HepG2 (cell line): ENCODE data around the gene ARL5A. TPM values are rescaled to one million over a fixed set of nuclear protein-coding genes. Genes with fewer than 3 reads are reported as not detected.

Experiments used
- AHR ChIP-seq: IDR thresholded peaks from 2 replicates; pipeline ENCODE4 v1.6.1; 2018; ENCODE audit warnings: missing genetic modification reagents, missing compliant biosample characterization
- ARID2 ChIP-seq: sonication (generic); formaldehyde crosslinking; IDR thresholded peaks from 2 replicates; pipeline ENCODE4 v1.8.1; 2022; ENCODE audit warnings: mild to moderate bottlenecking, missing genetic modification reagents, borderline replicate concordance
- CEBPB ChIP-seq: IDR thresholded peaks from 2 replicates; pipeline ENCODE4 v1.6.1; 2011; ENCODE audit warnings: low read depth, low read length, improper control_type of control experiment, borderline replicate concordance
- FOXC1 ChIP-seq: sonication (generic); formaldehyde crosslinking; IDR thresholded peaks from 2 replicates; pipeline ENCODE4 v1.8.0; 2022; ENCODE audit warnings: mild to moderate bottlenecking, missing genetic modification reagents, borderline replicate concordance
- KDM3A ChIP-seq: IDR thresholded peaks from 2 replicates; pipeline ENCODE4 v1.6.1; 2018; ENCODE audit warnings: low read depth, missing compliant biosample characterization
- NR3C1 ChIP-seq: sonication (generic); formaldehyde crosslinking; IDR thresholded peaks from 2 replicates; pipeline ENCODE4 v1.4.0; 2020; ENCODE audit warnings: missing genetic modification reagents
- PHB2 ChIP-seq: fragments of 450-650 bp; IDR thresholded peaks from 2 replicates; pipeline ENCODE4 v1.6.1; 2018; ENCODE audit not compliant: partially characterized antibody
- PRPF4 ChIP-seq: fragments of 200-400 bp; formaldehyde crosslinking; IDR thresholded peaks from 2 replicates; pipeline ENCODE4 v1.6.1; 2016; ENCODE audit warnings: low read length, low read depth; ENCODE audit not compliant: poor library complexity, severe bottlenecking
- SMARCC2 ChIP-seq: fragments of 450-650 bp; IDR thresholded peaks from 2 replicates; pipeline ENCODE4 v1.6.1; 2017; ENCODE audit warnings: antibody characterized with exemption, mild to moderate bottlenecking
- SMC3 ChIP-seq: IDR thresholded peaks from 2 replicates; pipeline ENCODE4 v1.6.1; 2011; ENCODE audit warnings: low read length, improper control_type of control experiment
- TBL1XR1 ChIP-seq: fragments of 150-350 bp; IDR thresholded peaks from 2 replicates; pipeline ENCODE4 v1.6.1; 2014; ENCODE audit warnings: borderline replicate concordance, low read length; ENCODE audit not compliant: partially characterized antibody
- ZNF251 ChIP-seq: sonication (generic); formaldehyde crosslinking; IDR thresholded peaks from 2 replicates; pipeline ENCODE4 v1.9.0; 2021; ENCODE audit warnings: mild to moderate bottlenecking, missing genetic modification reagents
- ZNF468 ChIP-seq: sonication (generic); formaldehyde crosslinking; IDR thresholded peaks from 2 replicates; pipeline ENCODE4 v1.8.0; 2022; ENCODE audit warnings: mild to moderate bottlenecking, moderate library complexity, missing genetic modification reagents
- ZNF563 ChIP-seq: sonication (generic); formaldehyde crosslinking; IDR thresholded peaks from 2 replicates; pipeline ENCODE4 v1.8.0; 2022; ENCODE audit warnings: mild to moderate bottlenecking, moderate library complexity, missing genetic modification reagents
- ZNF567 ChIP-seq: sonication (generic); formaldehyde crosslinking; IDR thresholded peaks from 2 replicates; pipeline ENCODE4 v1.8.1; 2023; ENCODE audit warnings: mild to moderate bottlenecking, missing genetic modification reagents, borderline replicate concordance
- polyA plus RNA-seq, 8 experiments: library from polyadenylated mRNA; depleted of rRNA in 3 of 8; stranded (reverse) in 7 of 8; unstranded in 1 of 8; fragments of >200 nt; fragmentation: Illumina TruSeq in 4 of 8; extraction: Trizol in 4 of 8; gene quantifications; 2 replicates each; pipeline versions ENCODE4 v1.2.1 to v1.2.3, GENCODE V29; 2011 to 2016; ENCODE audit warnings: low read depth in 4 of 8, missing spikeins in 1 of 8, mixed read lengths in 1 of 8; ENCODE audit not compliant: insufficient read depth in 1 of 8
- total RNA-seq, 5 experiments: library from RNA; depleted of rRNA; stranded (reverse); fragments of >200 nt; fragmentation: Illumina TruSeq; extraction: Trizol; gene quantifications; 2 replicates each; pipeline ENCODE4 v1.2.3, GENCODE V29; 2016; ENCODE audit warnings: low read depth in 1 of 5
- TF ChIP-seq, protein P1 (sequence below): sonication (generic); formaldehyde crosslinking; IDR thresholded peaks from 2 replicates; pipeline ENCODE4 v1.4.0; 2020; ENCODE audit warnings: missing genetic modification reagents
- TF ChIP-seq, protein P2 (sequence below): sonication (generic); formaldehyde crosslinking; conservative IDR thresholded peaks from 2 replicates; pipeline ENCODE4 v1.8.0; 2022; ENCODE audit warnings: missing genetic modification reagents
- TF ChIP-seq, protein P3 (sequence below): sonication (generic); formaldehyde crosslinking; IDR thresholded peaks from 2 replicates; pipeline ENCODE4 v1.4.0; 2020; ENCODE audit warnings: missing genetic modification reagents
- TF ChIP-seq, protein P4 (sequence below): sonication (generic); formaldehyde crosslinking; IDR thresholded peaks from 2 replicates; pipeline ENCODE4 v1.8.0; 2022; ENCODE audit warnings: mild to moderate bottlenecking, missing genetic modification reagents, borderline replicate concordance
- TF ChIP-seq, protein P5 (sequence below): sonication (generic); formaldehyde crosslinking; IDR thresholded peaks from 2 replicates; pipeline ENCODE4 v1.5.0; 2020; ENCODE audit warnings: missing genetic modification reagents

ARL5A gene
- total and polyA plus RNA-seq, 2 of the 13 experiments (the other 11 are each of a cell fraction or from before 2014, with no cell fraction given): 47.5 to 149 TPM

DNA sequence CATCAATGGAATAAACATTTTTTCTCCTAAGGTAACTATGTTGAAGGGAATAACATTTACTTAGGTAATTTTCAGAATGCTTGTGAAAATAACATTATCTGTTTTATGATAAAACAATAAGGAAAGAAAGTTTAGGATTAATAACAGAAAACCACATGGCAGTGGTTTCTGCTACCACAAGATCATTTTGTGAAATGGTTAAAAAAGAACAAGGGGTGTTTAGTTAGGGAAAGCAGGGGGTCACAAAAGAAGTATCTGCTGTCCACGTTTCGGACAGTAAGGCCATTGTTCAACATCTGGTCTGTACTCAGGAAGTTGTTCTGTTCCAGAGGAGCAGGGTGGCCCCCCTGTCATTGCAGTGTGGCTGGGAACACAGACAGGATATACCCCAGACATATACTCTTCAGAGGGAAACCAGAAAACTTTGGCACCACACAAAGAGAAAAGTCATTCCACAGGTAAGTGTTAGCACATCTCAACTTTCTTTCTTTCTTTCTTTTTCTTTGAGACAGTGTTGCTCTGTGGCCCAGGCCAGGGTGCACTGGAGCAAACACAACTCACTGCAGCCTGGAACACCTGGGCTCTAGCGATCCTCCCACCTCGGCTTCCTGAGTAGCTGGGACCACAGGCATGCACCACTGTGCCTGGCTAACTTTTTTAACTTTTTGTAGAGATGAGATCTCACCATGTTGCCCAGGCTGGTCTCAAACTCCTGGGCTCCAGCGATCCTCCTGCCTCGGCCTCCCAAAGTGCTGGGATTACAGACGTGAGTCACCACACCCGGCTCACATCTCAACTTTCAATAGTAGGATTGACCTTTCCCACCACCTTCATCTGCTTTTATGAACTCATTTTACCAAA lies 14.8 kb upstream of the ARL5A start (continued):
- TF ChIP-seq, protein P1, sequence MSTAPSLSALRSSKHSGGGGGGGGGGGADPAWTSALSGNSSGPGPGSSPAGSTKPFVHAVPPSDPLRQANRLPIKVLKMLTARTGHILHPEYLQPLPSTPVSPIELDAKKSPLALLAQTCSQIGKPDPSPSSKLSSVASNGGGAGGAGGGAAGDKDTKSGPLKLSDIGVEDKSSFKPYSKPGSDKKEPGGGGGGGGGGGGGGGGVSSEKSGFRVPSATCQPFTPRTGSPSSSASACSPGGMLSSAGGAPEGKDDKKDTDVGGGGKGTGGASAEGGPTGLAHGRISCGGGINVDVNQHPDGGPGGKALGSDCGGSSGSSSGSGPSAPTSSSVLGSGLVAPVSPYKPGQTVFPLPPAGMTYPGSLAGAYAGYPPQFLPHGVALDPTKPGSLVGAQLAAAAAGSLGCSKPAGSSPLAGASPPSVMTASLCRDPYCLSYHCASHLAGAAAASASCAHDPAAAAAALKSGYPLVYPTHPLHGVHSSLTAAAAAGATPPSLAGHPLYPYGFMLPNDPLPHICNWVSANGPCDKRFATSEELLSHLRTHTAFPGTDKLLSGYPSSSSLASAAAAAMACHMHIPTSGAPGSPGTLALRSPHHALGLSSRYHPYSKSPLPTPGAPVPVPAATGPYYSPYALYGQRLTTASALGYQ (CRISPR knock-in tag): peak; percentile 41; the same call in 1 of the 2 replicates
- TF ChIP-seq FOXC1 (CRISPR knock-in tag): no peak
- no peak for TF ChIP-seq AHR (CRISPR knock-in tag)
- TF ChIP-seq SMARCC2: no peak
- TF ChIP-seq, protein P2, sequence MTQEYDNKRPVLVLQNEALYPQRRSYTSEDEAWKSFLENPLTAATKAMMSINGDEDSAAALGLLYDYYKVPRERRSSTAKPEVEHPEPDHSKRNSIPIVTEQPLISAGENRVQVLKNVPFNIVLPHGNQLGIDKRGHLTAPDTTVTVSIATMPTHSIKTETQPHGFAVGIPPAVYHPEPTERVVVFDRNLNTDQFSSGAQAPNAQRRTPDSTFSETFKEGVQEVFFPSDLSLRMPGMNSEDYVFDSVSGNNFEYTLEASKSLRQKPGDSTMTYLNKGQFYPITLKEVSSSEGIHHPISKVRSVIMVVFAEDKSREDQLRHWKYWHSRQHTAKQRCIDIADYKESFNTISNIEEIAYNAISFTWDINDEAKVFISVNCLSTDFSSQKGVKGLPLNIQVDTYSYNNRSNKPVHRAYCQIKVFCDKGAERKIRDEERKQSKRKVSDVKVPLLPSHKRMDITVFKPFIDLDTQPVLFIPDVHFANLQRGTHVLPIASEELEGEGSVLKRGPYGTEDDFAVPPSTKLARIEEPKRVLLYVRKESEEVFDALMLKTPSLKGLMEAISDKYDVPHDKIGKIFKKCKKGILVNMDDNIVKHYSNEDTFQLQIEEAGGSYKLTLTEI (CRISPR knock-in tag): no peak
- TF ChIP-seq ZNF468 (CRISPR knock-in tag): no peak
- no peak for TF ChIP-seq TBL1XR1
- TF ChIP-seq PHB2: no peak
- TF ChIP-seq ZNF251 (CRISPR knock-in tag): no peak
- no peak for TF ChIP-seq SMC3
- TF ChIP-seq KDM3A (CRISPR knock-in tag): no peak
- TF ChIP-seq, protein P3, sequence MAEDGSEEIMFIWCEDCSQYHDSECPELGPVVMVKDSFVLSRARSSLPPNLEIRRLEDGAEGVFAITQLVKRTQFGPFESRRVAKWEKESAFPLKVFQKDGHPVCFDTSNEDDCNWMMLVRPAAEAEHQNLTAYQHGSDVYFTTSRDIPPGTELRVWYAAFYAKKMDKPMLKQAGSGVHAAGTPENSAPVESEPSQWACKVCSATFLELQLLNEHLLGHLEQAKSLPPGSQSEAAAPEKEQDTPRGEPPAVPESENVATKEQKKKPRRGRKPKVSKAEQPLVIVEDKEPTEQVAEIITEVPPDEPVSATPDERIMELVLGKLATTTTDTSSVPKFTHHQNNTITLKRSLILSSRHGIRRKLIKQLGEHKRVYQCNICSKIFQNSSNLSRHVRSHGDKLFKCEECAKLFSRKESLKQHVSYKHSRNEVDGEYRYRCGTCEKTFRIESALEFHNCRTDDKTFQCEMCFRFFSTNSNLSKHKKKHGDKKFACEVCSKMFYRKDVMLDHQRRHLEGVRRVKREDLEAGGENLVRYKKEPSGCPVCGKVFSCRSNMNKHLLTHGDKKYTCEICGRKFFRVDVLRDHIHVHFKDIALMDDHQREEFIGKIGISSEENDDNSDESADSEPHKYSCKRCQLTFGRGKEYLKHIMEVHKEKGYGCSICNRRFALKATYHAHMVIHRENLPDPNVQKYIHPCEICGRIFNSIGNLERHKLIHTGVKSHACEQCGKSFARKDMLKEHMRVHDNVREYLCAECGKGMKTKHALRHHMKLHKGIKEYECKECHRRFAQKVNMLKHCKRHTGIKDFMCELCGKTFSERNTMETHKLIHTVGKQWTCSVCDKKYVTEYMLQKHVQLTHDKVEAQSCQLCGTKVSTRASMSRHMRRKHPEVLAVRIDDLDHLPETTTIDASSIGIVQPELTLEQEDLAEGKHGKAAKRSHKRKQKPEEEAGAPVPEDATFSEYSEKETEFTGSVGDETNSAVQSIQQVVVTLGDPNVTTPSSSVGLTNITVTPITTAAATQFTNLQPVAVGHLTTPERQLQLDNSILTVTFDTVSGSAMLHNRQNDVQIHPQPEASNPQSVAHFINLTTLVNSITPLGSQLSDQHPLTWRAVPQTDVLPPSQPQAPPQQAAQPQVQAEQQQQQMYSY: no peak
- no peak for TF ChIP-seq PRPF4
- TF ChIP-seq ZNF567 (CRISPR knock-in tag): no peak
- no peak for TF ChIP-seq ZNF563 (CRISPR knock-in tag)
- TF ChIP-seq, protein P4, sequence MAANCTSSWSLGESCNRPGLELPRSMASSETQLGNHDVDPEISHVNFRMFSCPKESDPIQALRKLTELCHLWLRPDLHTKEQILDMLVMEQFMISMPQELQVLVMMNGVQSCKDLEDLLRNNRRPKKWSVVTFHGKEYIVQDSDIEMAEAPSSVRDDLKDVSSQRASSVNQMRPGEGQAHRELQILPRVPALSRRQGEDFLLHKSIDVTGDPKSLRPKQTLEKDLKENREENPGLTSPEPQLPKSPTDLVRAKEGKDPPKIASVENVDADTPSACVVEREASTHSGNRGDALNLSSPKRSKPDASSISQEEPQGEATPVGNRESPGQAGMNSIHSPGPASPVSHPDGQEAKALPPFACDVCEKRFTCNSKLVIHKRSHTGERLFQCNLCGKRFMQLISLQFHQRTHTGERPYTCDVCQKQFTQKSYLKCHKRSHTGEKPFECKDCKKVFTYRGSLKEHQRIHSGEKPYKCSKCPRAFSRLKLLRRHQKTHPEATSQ: no peak
- peak; percentile 76; the same call in 1 of the 2 replicates for TF ChIP-seq ARID2 (CRISPR knock-in tag)
- no peak for TF ChIP-seq NR3C1
- no peak for TF ChIP-seq CEBPB
- TF ChIP-seq, protein P5, sequence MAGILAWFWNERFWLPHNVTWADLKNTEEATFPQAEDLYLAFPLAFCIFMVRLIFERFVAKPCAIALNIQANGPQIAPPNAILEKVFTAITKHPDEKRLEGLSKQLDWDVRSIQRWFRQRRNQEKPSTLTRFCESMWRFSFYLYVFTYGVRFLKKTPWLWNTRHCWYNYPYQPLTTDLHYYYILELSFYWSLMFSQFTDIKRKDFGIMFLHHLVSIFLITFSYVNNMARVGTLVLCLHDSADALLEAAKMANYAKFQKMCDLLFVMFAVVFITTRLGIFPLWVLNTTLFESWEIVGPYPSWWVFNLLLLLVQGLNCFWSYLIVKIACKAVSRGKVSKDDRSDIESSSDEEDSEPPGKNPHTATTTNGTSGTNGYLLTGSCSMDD (CRISPR knock-in tag): no peak
